Measurements from ENCODE around the gene MTFR1L. TPM values are rescaled to one million over a fixed set of nuclear protein-coding genes. Genes with fewer than 3 reads are reported as not detected.

The MTFR1L gene
- total RNA-seq, 1 donor from 2014 or later, result 55.0 TPM

- no peaks in the 10 kb centered on the region for H3K9me3 Mint-ChIP-seq (ENCODE audit: low read depth)
- DNase-seq (ENCODE audit: low spot score, unreplicated experiment), result no peak
- peaks cover 14% of the 10 kb centered on the region for H3K27me3 Mint-ChIP-seq
- no peak overlapping the region for H3K4me3 Mint-ChIP-seq (ENCODE audit: low read depth)
- peaks cover 29% of the 10 kb centered on the region for H3K4me1 Mint-ChIP-seq (ENCODE audit: low read depth)
- H3K27ac Mint-ChIP-seq, result no peak overlapping the region
- H3K36me3 Mint-ChIP-seq (ENCODE audit: insufficient read depth), result no peaks in the 10 kb centered on the region
- peak; percentile 55 for TF ChIP-seq CTCF (IDR thresholded peaks at IDR 0.05; ENCODE audit: unreplicated experiment)
Observed at GRCh38 chr1:25797939-25798338, 21.8 kb upstream of the MTFR1L start.

- no peak for TF ChIP-seq CTCF (IDR thresholded peaks at IDR 0.05; ENCODE audit: unreplicated experiment)
- Mint-ChIP-seq H3K4me3 (ENCODE audit: low read depth) (peak overlapping the region; percentile 69), H3K27me3 (peaks cover 14% of the 10 kb centered on the region), H3K36me3 (ENCODE audit: insufficient read depth) (no peaks in the 10 kb centered on the region), H3K9me3 (ENCODE audit: low read depth) (no peaks in the 10 kb centered on the region), H3K4me1 (ENCODE audit: low read depth) (peaks cover 29% of the 10 kb centered on the region), H3K27ac (no peak overlapping the region)
- no peak for DNase-seq (ENCODE audit: low spot score, unreplicated experiment)
Observed at GRCh38 chr1:25798666-25799351, 20.9 kb upstream of the MTFR1L start.

GRCh38 chr1:25799352-25799934 is 20.3 kb upstream of the MTFR1L start:
- no peak for TF ChIP-seq CTCF (IDR thresholded peaks at IDR 0.05; ENCODE audit: unreplicated experiment)
- Mint-ChIP-seq H3K4me3 (ENCODE audit: low read depth) (peak overlapping the region; percentile 69), H3K36me3 (ENCODE audit: insufficient read depth) (no peaks in the 10 kb centered on the region), H3K27ac (peak overlapping the region; percentile 80), H3K27me3 (peaks cover 12% of the 10 kb centered on the region), H3K9me3 (ENCODE audit: low read depth) (no peaks in the 10 kb centered on the region), H3K4me1 (ENCODE audit: low read depth) (peaks cover 29% of the 10 kb centered on the region)
- DNase-seq (ENCODE audit: low spot score, unreplicated experiment), result no peak

DNA sequence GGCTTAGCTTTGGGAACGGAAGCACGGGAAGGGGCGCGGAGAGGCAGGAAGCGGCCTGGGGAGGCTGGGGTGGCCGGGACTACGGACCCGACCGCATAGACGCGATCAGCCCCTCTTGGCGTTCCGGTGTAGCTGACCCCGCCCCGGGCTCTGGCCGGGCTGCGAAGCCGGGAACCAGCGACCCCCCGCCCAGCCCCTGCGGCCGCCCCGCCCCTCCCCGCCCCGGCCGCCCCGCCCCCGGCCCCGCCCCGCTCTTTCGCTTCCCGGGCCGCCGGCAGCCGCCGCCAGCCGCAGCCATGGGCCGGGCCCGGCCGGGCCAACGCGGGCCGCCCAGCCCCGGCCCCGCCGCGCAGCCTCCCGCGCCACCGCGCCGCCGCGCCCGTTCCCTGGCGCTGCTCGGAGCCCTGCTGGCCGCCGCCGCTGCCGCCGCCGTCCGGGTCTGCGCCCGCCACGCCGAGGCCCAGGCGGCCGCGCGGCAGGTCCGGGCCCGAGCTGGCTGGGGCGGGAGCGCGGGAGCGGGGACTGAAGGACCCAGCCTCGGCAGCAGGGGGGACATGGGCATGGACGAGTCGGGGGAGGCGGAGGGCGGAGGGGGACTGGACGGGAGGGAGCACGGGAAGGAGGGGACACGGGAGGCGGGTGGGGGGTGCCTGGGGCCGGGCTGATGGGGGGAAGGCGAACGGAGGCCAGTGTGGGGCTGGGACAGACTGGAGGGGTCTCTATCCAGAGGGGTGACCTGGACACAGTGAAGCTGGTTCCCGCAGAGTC is 19.6 kb upstream of the MTFR1L start, which contains the start of gene SELENON:
Gene SELENON (plus strand): TSS at position 259 of the 768 bp plus-strand sequence. CDS start 38 bp downstream, at position 297.
- Mint-ChIP-seq H3K27ac (peak within 1 kb of the TSS; percentile 80), H3K4me1 (ENCODE audit: low read depth) (peaks cover 27% of the 10 kb centered on the region), H3K36me3 (ENCODE audit: insufficient read depth) (no peaks in the 10 kb centered on the region), H3K9me3 (ENCODE audit: low read depth) (no peaks in the 10 kb centered on the region), H3K4me3 (ENCODE audit: low read depth) (peak within 1 kb of the TSS; percentile 79), H3K27me3 (peaks cover 9% of the 10 kb centered on the region)
- TF ChIP-seq CTCF (IDR thresholded peaks at IDR 0.05; ENCODE audit: unreplicated experiment), result no peak
- peak; percentile 51 for DNase-seq (ENCODE audit: low spot score, unreplicated experiment)

DNA sequence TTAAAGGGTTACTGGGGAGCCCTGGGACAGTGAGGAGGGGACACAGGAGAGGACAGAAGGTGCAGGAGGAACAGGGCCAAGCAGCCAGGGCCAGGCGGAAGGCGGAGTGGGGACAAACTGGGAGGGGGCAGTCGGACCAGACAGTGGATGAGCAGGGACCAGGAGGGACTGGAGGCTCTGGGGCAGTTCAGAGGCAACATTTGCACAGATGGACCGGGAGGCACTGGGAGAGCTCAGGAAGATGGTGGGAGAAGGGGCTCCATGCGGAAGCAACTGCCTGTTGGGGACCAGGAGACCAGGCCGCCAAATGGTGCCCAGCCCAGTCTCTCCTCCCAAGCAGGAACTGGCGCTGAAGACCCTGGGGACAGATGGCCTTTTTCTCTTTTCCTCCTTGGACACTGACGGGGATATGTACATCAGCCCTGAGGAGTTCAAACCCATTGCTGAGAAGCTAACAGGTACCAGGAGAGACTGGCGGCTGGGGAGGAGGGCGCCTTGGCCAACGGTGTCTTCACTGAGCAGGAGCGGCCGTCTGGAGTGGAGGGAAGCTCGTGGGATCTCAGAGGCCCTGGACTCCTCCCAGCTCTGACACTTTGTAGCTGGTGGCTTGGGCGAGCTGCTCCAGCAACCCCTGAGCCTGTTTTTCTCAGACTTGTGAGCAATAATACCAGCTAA is 18.9 kb upstream of the MTFR1L start:
- H3K9me3 Mint-ChIP-seq (ENCODE audit: low read depth), result no peaks in the 10 kb centered on the region
- peaks cover 22% of the 10 kb centered on the region for H3K4me1 Mint-ChIP-seq (ENCODE audit: low read depth)
- H3K27me3 Mint-ChIP-seq, result peaks cover 8% of the 10 kb centered on the region
- no peak for DNase-seq (ENCODE audit: low spot score, unreplicated experiment)
- no peaks in the 10 kb centered on the region for H3K36me3 Mint-ChIP-seq (ENCODE audit: insufficient read depth)
- TF ChIP-seq CTCF (IDR thresholded peaks at IDR 0.05; ENCODE audit: unreplicated experiment), result no peak
- H3K4me3 Mint-ChIP-seq (ENCODE audit: low read depth), result peak overlapping the region; percentile 79
- H3K27ac Mint-ChIP-seq, result peak overlapping the region; percentile 37

All from progenitor cell of endocrine pancreas (in vitro differentiated cells).